Left colon (tissue), 2 donors: ENCODE data around the gene PSKH1. TPM values are rescaled to one million over a fixed set of nuclear protein-coding genes. Genes with fewer than 3 reads are reported as not detected.

Experiments
- ATAC-seq: fragments of 200-7000 bp; cut with Tn5 transposase; one replicate; pipeline ENCODE4 v1.9.1; 2020; ENCODE audit warnings: mild to moderate bottlenecking, moderate library complexity
- DNase-seq, 2 donors: peaks; one replicate each; pipeline ENCODE4 v3.0.0-alpha.2; 2020
- intact Hi-C, 2 donors: fragments of 100-400 bp; cut with DNase I in 1 of 2; cut with micrococcal nuclease in 1 of 2; formaldehyde crosslinking; loops; one replicate each; pipeline versions ENCODE4 v1.11.2 to v1.14.0; 2022; cut with DNase I, micrococcal nuclease
- total RNA-seq, 2 donors: library from RNA; stranded (reverse); fragmentation: NEBNext Ultra II Directional; extraction: Animal tissue kit (Norgen Biotek cat#: 25700); gene quantifications; one replicate each; pipeline ENCODE4 v1.2.1, GENCODE V29; 2021
- donor health status: DM: no; HTN: no; CAD: no.
- donor health status: DM: yes; HTN: yes; CAD: no.

PSKH1 gene
- total RNA-seq, 2 donors from 2014 or later = 31.7 to 36.6 TPM

GRCh38 chr16:67882374-67883145 lies 10.5 kb upstream of the PSKH1 start:
- ATAC-seq (no peak), DNase-seq (no peak)
- intact Hi-C loops = no loop called here

- intact Hi-C loops = no loop called here
- DNase-seq (peak in 1 of 2 donors; percentile 29), ATAC-seq (peak; percentile 84)
Measured at GRCh38 chr16:67883146-67883871, 9.7 kb upstream of the PSKH1 start.

- ATAC-seq = peak; percentile 66
- DNase-seq = peak; percentile 49 to 79
- intact Hi-C loops = no loop called here
Measured at GRCh38 chr16:67883872-67884261, 9.2 kb upstream of the PSKH1 start.

- intact Hi-C loops = loop anchor here in 1 of 2 donors (5.0 kb wide), 1 partner anchor 43 kb away; no protein-coding TSS in a partner anchor
- peak; percentile 73 for ATAC-seq
- peak; percentile 79 for DNase-seq
Measured at GRCh38 chr16:67884684-67885083, 8.4 kb upstream of the PSKH1 start, which contains the start of gene NRN1L. Gene NRN1L, plus strand, starts transcription at chr16:67884885. Its CDS starts 19 bp downstream, at chr16:67884904.

GRCh38 chr16:67885545-67885944 lies 7.5 kb upstream of the PSKH1 start:
- DNase-seq (no peak), ATAC-seq (no peak)
- intact Hi-C loops = loop anchor here in 1 of 2 donors (5.0 kb wide), 1 partner anchor 42 kb away; no protein-coding TSS in a partner anchor

- intact Hi-C loops = loop anchor here in 1 of 2 donors (5.0 kb wide), 1 partner anchor 41 kb away; no protein-coding TSS in a partner anchor
- DNase-seq = no peak
- no peak for ATAC-seq
Measured at GRCh38 chr16:67885976-67886375, 7.1 kb upstream of the PSKH1 start.

GRCh38 chr16:67886387-67886786 lies 6.7 kb upstream of the PSKH1 start:
- intact Hi-C loops = loop anchor here in 1 of 2 donors (5.0 kb wide), 1 partner anchor 41 kb away; no protein-coding TSS in a partner anchor
- ATAC-seq (no peak), DNase-seq (no peak)

- intact Hi-C loops = loop anchor here in 1 of 2 donors (5.0 kb wide), 1 partner anchor 39 kb away; no protein-coding TSS in a partner anchor
- DNase-seq (no peak), ATAC-seq (no peak)
Measured at GRCh38 chr16:67888331-67888730, 4.7 kb upstream of the PSKH1 start.

- intact Hi-C loops = no loop called here
- ATAC-seq = peak; percentile 32
Measured at GRCh38 chr16:67892375-67892774, 679 bp upstream of the PSKH1 start.

GRCh38 chr16:67893743-67894399 lies 817 bp downstream of the PSKH1 start:
- intact Hi-C loops = no loop called here
- ATAC-seq (peak; percentile 65), DNase-seq (peak in 1 of 2 donors; percentile 63)

More at GRCh38 chr16:67892375-67892774, 679 bp upstream of the PSKH1 start:
- peak in 1 of 2 donors; percentile 24 for DNase-seq

- intact Hi-C loops = no loop called here
- no peak for DNase-seq
- no peak for ATAC-seq
Measured at GRCh38 chr16:67897231-67897630, 4.2 kb downstream of the PSKH1 start.

GRCh38 chr16:67901734-67902133 lies 8.7 kb downstream of the PSKH1 start:
- DNase-seq = peak; percentile 38 to 56
- intact Hi-C loops = no loop called here
- ATAC-seq = peak; percentile 97

GRCh38 chr16:67902831-67903230 lies 9.8 kb downstream of the PSKH1 start:
- intact Hi-C loops = no loop called here

GRCh38 chr16:67907397-67908180 lies 14.5 kb downstream of the PSKH1 start:
- intact Hi-C loops = no loop called here
- DNase-seq (no peak), ATAC-seq (no peak)

More at GRCh38 chr16:67902831-67903230, 9.8 kb downstream of the PSKH1 start:
- DNase-seq = no peak
- ATAC-seq = no peak

GRCh38 chr16:67909056-67909742 lies 16.1 kb downstream of the PSKH1 start:
- intact Hi-C loops = no loop called here
- no peak for ATAC-seq
- DNase-seq = no peak

GRCh38 chr16:67910158-67910557 lies 17.1 kb downstream of the PSKH1 start:
- DNase-seq (no peak), ATAC-seq (no peak)
- intact Hi-C loops = no loop called here

GRCh38 chr16:67914758-67915495 lies 21.9 kb downstream of the PSKH1 start:
- no peak for DNase-seq
- intact Hi-C loops = no loop called here
- ATAC-seq = no peak
